CD4-positive, alpha-beta T cell treated with Interleukin-10 for 1 hour (primary cell): ENCODE results near the gene SNRNP70.
"Not testable (repeated sequence)": the region's sequence is repeated elsewhere in the genome, so short reads cannot be mapped to it uniquely, and the experiment has no call there.

ENCODE experiments used
- DNase-seq: peaks from one replicate; pipeline ENCODE4 v3.0.0-alpha.2; 2020

SNRNP70 gene, protein sequence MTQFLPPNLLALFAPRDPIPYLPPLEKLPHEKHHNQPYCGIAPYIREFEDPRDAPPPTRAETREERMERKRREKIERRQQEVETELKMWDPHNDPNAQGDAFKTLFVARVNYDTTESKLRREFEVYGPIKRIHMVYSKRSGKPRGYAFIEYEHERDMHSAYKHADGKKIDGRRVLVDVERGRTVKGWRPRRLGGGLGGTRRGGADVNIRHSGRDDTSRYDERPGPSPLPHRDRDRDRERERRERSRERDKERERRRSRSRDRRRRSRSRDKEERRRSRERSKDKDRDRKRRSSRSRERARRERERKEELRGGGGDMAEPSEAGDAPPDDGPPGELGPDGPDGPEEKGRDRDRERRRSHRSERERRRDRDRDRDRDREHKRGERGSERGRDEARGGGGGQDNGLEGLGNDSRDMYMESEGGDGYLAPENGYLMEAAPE

DNA sequence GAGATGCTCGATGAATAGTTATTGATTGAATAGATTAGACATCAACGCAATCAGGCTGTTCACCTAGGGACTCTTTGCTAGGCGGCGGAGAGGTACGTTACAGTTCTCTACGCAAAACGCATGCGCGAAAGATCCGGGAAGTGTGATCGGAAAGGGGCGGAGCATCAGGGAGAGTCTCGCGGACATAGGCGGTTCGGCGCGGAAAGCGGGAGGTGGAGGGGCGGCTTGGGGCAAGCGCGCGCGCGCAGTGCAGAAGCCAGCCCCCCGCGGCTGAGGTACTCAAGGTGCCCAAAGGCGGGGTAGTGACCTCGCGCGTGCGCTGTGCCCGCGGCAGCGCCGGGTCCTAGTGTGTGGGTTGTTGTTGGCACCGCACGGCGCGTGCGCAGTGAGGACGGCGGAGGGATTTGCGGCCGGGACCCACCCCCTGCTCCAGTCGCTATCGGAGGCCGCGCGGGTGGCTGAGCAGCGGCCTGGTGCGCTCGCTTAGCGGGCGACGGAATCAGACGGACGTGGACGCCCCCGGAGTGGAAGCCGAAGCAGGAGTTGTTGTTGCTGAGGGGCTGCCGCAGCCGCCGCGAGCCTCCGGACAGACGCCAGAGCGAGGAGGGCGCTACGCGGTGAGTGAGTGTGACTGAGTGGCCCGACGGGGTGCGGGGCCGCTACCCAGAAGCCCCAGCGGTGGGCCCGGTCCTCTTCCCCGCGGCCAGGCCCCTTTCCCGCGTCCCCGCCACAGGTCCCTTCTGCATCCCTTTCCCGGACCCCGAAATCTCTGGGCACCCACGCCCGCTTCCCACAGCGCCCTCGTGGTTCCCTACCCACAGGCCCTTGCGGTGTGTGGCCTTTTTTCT lies at the start of gene SNRNP70:
SNRNP70 (plus strand) TSS at position 432 of the 848 bp plus-strand sequence. CDS start 964 bp downstream, outside the sequence.
- peak; percentile 100 for DNase-seq

DNA sequence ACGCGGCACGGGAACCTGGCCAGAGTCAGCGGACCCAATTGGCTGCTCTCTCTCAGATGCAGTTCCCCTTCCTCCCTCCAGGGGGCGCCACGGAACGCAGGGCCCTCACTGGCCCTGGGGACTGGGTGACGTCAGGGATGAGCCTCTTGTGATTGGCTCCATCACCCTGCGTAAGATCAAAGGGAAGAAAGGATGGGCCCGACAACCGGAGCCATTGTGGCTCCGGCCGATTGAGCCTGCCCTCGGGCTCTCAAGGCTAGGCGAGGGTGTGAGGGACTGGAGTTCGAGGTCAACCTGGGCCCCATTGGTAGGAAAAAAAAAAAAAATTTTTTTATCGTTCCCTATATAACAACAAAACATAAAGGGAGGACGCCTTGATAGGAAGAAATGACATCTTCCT lies 48.4 kb upstream of the SNRNP70 start, which contains the start of gene CGB1:
CGB1 (minus strand) TSS at position 81 of the 400 bp plus-strand sequence. CDS start 184 bp downstream, outside the sequence.
- DNase-seq: peak; percentile 34

DNA sequence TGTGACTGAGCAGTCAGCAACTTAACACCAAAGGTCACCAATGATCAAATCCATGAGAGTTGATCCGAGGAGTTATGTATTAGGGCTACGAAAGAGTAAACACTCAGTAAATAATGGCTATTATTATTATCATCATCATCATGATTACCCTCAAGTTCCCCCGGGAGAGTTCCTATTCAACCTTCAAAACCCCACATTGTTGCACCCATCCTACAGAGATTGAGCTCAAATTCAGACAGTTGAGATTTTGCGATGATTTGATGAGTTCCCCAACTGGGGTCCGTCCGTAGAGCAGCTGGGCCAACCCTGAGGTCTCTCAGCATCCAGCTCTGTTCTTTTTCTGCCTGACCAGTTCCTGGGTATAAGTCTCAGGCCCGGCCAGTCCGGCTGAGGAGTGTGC lies 47.1 kb upstream of the SNRNP70 start:
- not testable (repeated sequence) for DNase-seq

DNA sequence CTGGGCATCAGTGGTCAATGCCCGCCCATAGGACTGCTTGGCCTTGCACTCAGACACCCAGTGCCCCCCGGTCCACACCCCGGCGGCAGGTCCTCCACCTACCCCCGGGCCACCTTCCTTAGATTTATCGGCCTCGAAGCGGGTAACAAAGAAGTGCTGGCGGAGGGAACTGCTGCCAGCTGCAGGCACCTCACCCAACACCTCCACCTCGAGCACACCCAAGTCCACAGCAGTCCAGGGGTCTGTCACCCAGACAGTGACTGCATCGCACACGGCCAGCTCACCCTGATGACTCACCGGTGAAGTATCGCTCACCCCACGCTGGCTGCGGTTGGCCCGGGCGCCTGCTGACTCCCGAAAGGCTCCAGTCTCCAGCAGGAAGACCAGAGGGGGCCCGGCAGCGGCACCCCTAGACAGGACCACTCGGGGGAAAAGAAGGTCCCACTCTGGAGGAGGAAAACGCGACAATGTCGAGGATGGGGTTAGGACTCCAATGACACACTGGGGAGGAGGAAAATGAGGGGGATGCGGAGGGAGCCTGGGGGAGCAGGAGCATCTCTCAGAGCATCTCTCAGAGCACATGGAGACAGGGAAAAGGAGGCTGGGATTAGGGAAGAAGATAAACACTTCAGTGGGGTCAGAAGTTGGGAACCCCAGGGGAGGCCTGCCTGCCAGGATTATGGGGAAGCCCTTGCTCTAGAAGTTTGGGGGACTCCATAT lies 46.5 kb upstream of the SNRNP70 start:
- DNase-seq: not testable (repeated sequence)

DNA sequence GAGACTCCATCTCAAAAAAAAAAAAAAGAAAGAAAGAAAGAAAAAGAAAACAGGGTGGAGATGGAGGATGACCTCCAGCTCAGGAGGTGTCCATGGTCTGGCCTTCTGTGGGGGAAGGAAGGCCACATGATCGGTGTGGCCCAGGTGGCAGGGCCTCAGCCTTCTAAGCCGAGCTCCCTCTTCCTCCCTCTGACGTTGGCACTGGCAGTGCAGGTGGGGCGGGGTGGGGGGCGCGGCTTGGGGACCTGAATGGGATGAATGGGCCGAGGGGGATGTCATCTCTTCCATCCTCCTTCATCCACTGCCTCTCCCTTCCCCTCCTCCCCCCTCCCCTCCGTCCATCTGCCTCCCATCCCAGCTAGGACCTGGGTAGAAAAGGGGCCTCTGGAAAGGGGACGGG lies 45.5 kb upstream of the SNRNP70 start:
- not testable (repeated sequence) for DNase-seq

DNA sequence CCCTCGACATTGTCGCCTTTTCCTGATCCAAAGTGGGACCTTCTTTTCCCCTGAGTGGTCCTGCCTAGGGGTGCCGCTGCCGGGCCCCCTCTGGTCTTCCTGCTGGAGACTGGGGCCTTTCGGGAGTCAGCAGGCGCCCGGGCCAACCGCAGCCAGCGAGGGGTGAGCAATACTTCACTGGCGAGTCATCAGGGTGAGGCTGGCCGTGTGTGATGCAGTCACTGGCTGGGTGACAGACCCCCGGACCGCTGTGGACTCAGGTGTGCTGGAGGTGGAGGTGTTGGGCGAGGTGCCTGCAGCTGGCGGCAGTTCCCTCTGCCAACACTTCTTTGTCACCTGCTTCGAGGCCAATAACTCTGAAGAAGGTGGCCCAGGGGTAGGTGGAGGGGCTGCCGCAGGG lies 43.1 kb upstream of the SNRNP70 start:
- no peak for DNase-seq

DNA sequence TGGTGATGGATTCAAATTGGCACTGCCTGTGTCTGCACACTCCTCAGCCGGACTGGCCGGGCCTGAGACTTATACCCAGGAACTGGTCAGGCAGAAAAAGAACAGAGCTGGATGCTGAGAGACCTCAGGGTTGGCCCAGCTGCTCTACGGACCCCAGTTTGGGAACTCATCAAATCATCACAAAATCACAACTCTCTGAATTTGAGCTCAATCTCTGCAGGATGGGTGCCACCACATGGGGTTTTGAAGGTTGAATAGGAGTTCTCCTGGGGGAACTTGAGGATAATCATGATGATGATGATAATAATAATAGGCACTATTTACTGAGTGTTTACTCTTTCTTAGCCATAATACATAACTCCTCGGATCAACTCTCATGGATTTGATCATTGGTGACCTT lies 42.6 kb upstream of the SNRNP70 start:
- DNase-seq: not testable (repeated sequence)

DNA sequence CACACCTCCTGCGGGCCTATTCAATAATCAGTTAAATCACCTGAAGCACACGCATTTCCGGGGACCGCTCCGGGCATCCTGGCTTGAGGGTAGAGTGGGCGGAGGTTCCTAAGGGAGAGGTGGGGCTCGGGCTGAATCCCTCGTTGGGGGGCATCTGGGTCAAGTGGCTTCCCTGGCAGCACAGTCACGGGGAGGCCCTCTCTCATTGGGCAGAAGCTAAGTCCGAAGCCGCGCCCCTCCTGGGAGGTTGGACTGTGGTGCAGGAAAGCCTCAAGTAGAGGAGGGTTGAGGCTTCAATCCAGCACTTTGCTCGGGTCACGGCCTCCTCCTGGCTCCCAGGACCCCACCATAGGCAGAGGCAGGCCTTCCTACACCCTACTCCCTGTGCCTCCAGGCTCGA lies 41.7 kb upstream of the SNRNP70 start, which contains the start of gene CGB5:
CGB5 (plus strand) TSS at position 301 of the 400 bp plus-strand sequence. CDS start 362 bp downstream, outside the sequence.
- DNase-seq: not testable (repeated sequence)

DNA sequence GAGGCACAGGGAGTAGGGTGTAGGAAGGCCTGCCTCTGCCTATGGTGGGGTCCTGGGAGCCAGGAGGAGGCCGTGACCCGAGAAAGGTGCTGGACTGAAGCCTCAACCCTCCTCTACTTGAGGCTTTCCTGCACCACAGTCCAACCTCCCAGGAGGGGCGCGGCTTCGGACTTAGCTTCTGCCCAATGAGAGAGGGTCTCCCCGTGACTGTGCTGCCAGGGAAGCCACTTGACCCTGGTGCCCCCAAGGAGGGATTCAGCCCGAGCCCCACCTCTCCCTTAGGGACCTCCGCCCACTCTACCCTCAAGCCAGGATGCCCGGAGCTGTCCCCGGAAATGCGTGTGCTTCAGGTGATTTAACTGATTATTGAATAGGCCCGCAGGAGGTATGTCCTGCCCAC lies 36.2 kb upstream of the SNRNP70 start, which contains the start of gene CGB8:
CGB8 (minus strand) TSS at position 101 of the 400 bp plus-strand sequence. CDS start 372 bp downstream, outside the sequence.
- DNase-seq: not testable (repeated sequence)

DNA sequence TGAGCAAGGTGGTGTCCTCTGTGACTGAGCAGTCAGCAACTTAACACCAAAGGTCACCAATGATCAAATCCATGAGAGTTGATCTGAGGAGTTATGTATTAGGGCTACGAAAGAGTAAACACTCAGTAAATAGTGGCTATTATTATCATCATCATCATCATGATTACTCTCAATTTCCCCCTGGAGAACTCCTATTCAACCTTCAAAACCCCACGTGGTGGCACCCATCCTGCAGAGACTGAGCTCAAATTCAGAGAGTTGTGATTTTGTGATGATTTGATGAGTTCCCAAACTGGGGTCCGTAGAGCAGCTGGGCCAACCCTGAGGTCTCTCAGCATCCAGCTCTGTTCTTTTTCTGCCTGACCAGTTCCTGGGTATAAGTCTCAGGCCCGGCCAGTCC lies 35.4 kb upstream of the SNRNP70 start:
- DNase-seq: not testable (repeated sequence)

DNA sequence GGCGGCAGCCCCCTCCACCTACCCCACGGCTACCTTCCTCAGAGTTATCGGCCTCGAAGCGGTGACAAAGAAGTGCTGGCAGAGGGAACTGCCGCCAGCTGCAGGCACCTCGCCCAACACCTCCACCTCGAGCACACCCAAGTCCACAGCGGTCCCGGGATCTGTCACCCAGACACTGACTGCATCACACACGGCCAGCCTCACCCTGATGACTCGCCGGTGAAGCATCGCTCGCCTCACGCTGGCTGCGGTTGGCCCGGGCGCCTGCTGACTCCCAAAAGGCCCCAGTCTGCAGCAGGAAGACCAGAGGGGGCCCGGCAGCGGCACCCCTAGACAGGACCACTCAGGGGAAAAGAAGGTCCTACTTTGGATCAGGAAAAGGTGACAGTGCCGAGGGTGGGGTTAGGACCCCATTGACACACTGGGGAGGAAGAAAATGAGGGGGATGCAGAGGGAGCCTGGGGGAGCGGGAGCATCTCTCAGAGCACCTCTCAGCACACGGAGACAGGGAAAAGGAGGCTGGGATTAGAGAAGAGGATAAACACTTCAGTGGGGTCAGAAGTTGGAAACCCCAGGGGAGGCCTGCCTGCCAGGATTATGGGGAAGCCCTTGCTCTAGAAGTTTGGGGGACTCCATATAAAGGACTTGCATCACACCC lies 34.7 kb upstream of the SNRNP70 start:
- not testable (repeated sequence) for DNase-seq

DNA sequence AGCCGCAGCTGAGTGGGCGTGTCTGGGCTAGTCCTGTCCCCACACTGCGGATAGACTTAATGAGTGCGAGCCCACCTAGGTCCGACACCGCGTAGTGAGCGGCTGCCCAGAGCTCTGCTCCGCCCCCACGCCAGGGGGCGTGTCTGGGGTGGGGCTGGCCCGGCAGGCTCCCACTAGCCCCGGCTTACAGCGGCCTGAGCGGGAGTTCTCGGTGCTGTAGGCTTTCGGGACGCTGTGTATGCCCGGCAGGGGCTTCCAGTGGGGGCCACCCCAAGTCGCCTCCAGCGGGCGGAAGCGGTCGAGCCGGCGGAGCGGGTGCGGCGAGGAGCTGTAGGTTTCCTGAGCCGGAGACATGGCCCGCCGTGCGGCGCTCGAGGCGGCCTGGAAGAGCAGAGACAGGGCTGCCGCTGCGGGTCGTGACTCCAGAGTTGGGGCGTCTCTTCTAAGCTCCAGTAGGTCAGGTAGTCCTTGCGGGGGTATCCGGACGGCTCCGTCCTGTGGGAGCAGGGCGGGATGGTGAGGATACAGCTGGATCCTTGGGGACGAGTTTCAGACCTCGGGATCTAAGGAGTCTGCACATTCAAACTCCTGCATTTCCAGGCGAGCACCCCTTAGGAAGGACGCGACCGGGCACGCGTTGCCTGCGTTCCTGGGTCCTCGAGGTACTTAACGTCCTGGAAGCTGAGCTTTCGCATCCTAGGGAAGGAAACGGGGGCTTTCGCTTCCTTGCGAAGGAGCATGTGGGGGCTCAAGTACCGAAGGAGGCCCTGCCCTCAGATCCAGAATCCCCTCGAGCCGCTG lies 28.9 kb upstream of the SNRNP70 start:
- peak; percentile 51 for DNase-seq

DNA sequence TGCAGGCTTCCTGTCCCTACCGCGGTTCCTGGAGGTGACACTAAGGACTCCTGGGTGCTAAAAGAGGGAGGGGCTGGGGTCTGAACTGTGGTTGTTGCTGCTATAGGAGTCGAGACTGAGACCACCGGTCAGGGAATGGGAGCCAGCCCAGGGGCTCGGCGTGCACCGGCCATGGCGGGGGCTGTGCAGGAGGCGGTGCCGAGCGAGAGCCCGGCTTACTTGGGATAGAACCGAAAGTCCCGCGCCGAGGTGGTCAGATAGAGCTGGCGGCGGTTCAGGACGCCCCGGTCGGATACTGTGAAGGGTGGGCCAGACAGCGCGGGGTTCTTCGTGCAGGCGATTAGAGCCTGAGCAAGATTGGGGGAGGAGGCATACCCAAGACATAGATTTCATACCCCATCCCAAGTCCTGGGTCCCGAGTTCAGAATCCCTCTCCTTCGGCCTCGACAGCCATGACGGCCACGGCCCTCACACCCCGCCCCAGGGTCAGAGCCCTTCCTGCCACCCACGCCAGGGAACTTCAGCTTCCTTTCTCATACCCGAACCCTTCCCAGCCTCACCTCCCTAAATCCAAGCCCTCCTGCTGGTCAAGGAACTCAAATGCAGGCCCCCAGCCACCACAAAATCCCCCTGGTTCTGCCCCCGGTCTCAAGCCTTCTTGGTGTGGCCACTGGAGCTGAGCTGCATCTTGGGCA lies 28.2 kb upstream of the SNRNP70 start:
- DNase-seq: not testable (repeated sequence)

DNA sequence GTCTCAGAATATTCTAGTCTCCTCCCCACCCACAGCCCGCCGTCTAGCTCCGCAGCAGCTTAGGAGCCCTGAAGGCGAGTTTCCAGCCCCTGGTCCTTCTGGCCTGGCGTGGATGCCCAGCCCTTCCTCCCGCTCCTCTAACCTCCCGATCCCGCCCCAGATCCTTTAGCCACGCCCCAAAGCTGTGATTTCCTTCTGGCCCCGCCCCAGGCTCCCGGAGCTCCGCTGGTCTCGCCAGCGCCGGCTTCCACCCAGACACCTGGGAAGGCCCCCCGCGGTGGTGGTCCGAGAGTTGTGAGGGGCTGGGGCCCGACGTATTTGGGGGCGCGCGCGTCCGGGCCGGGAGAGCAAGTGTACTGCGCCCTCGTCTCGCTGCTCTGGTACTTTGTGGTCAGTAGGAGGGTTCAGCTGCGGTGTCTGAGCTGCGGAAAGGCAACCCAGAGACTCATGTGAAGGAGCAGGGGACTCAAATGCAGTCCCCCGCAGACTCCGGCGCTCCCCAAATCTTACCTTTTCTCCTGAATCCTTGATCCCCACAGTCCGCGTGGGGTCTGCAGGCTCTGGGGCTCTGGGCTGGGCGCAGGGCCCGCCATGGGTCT lies 27.5 kb upstream of the SNRNP70 start, which contains the start of gene CGB7:
CGB7 (minus strand) TSS at position 114 of the 599 bp plus-strand sequence. CDS start 2,374 bp downstream, outside the sequence.
- DNase-seq: peak; percentile 45

DNA sequence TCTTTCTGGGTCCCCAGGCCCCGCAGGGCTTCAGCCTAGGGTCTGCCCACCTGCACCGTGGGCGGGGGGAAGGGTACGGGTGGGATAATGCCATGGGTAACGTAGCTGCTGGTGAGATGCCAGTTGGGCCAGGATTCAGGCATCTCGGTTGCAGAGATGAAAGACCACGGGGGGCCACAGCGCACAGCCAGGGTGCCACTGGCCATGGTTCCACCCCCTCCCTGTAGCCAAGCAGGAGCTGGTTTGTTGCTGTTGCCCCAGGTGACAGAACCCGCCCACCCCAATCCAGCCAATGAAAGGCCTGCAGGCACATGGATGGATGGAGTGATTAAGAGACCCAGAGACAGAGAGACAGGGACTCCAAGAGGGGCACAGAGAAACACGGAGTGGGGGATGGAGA lies 26.7 kb upstream of the SNRNP70 start:
- DNase-seq: no peak

DNA sequence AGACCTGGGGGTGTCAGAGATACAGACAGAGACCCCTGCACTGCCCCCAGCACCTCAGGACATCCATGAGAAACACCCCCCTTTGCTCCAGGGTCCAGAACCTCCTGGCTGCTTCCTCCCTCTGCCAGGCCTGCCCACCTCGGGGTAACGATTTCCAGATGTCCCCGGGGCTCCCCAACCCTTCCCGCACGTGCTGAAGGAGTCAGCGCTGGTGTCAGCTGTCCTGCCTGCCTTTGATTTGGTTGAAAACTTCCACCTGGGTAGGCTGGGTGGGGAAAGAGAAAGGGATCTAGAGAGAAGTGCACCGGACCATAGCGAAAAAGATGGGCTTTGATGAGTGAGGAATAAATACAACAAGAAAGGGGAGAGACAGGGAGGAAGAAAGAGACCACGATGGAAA lies 26.2 kb upstream of the SNRNP70 start:
- DNase-seq: no peak

DNA sequence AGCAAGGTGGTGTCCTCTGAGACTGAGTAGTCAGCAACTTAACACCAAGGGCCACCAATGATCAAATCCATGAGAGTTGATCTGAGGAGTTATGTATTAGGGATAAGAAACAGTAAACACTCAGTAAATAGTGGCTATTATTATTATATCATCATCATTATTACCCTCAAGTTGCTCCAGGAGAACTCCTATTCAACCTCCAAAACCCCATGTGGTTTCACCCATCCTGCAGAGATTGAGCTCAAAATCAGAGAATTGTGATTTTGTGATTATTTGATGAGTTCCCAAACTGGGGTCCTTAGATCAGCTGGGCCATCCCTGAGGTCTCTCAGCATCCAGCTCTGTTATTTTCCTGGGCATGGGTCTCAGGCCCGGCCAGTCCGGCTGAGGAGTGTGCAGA lies 24.3 kb upstream of the SNRNP70 start:
- DNase-seq: no peak

DNA sequence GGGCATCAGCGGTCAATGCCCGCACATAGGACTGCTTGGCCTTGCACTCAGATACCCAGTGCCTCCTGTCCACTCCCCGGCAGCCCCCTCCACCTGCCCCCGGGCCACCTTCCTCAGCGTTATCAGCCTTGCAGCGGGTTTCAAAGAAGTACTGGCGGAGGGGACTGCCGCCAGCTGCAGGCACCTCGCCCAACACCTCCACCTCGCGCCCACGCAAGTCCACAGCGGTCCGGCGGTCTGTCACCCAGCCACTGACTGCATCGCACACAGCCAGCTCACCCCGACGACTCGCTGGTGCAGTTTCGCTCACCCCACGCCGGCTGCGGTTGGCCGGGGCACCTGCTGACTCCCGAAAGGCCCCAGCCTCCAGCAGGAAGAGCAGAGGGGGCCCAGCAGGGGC lies 23.8 kb upstream of the SNRNP70 start:
- DNase-seq: no peak

DNA sequence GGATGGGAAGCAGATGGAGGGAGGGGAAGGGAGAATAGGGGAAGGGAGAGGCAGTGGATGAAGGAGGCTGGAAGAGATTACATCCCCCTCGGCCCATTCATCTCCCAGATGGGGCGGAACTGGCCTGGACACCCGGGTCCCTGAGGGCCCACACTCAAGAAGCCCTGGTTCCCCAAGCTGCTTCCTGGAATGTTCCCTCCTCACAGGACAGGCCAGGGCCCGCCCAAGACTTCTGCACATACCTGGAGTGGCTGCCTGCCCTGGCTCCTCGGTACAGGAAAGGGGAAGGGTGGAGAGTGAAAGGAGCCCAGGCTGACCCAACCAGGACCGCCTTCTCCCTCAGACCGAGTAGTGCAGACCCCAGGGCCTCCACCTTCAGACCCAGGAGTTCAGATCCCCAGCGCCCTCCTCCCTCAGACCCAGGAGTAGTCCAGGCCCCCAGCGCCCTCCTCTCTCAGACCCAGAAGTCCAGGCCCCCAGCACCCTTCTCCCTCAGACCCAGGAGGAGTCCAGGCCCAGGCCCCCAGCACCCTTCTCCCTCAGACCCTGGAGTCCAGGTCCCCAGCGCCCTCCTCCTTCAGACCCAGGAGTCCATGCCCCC lies 21.1 kb upstream of the SNRNP70 start:
- no peak for DNase-seq
